ENCODE data around the gene SMPD3. TPM values are rescaled to one million over a fixed set of nuclear protein-coding genes. Genes with fewer than 3 reads are reported as not detected.

SMPD3 gene
- total and polyA plus RNA-seq, 8 donors: 0.83 to 5.5 (median 2.2) TPM

- no peak for FAIRE-seq
- WGBS, 2 donors: 77 to 81% methylated on average over 6 of the region's 6 CpGs
- Histone ChIP-seq H3K27ac (no peak overlapping the region), H3K4me1 (no peaks in the 10 kb centered on the region), H3K4me3 (no peak overlapping the region), H3K36me3 (no peaks in the 10 kb centered on the region), H3K9me3 (no peaks in the 10 kb centered on the region), H3K27me3 (no peaks in the 10 kb centered on the region)
- no peak for DNase-seq
- TF ChIP-seq CTCF (IDR thresholded peaks at IDR 0.05): no peak
- ATAC-seq: no peak
- intact Hi-C loops (cut with DNase I): loop anchor here in 1 of 3 donors (10.0 kb wide), 1 partner anchor 115 kb away; no protein-coding TSS in a partner anchor
Observed at GRCh38 chr16:68389750-68390371, 58.4 kb downstream of the SMPD3 start.

GRCh38 chr16:68389006-68389405 is 59.3 kb downstream of the SMPD3 start:
- H3K4me3 ChIP-seq: no peak overlapping the region
- no peak overlapping the region for H3K27ac ChIP-seq
- no peaks in the 10 kb centered on the region for H3K27me3 ChIP-seq
- no peaks in the 10 kb centered on the region for H3K36me3 ChIP-seq
- intact Hi-C loops (cut with DNase I): no loop called here
- no peak for TF ChIP-seq CTCF (IDR thresholded peaks at IDR 0.05)
- FAIRE-seq (no peak), DNase-seq (no peak), ATAC-seq (no peak)
- WGBS, 2 donors: 66 to 74% methylated on average over 8 of the region's 8 CpGs
- H3K4me1 ChIP-seq: no peaks in the 10 kb centered on the region
- H3K9me3 ChIP-seq: no peaks in the 10 kb centered on the region

- no peak for TF ChIP-seq CTCF (IDR thresholded peaks at IDR 0.05)
- ATAC-seq: no peak
- Histone ChIP-seq H3K36me3 (no peaks in the 10 kb centered on the region), H3K4me1 (no peaks in the 10 kb centered on the region), H3K9me3 (no peaks in the 10 kb centered on the region), H3K27ac (no peak overlapping the region), H3K27me3 (no peaks in the 10 kb centered on the region), H3K4me3 (no peak overlapping the region)
- WGBS, 2 donors: 80 to 89% methylated on average over 3 of the region's 3 CpGs
- DNase-seq: no peak
- no peak for FAIRE-seq
- intact Hi-C loops (cut with DNase I): no loop called here
Observed at GRCh38 chr16:68388124-68388523, 60.2 kb downstream of the SMPD3 start.

- WGBS, 2 donors: 70 to 81% methylated on average over 6 to 9 of the region's 9 CpGs
- DNase-seq: peak in 1 of 6 donors; percentile 54
- ATAC-seq: peak in 3 of 4 donors; percentile 21 to 65 (median 52)
Observed at GRCh38 chr16:68387301-68387700, 61.0 kb downstream of the SMPD3 start.

More at GRCh38 chr16:68387301-68387700, 61.0 kb downstream of the SMPD3 start:
- no peak for TF ChIP-seq CTCF (IDR thresholded peaks at IDR 0.05)
- Histone ChIP-seq H3K9me3 (no peaks in the 10 kb centered on the region), H3K4me3 (no peak overlapping the region), H3K4me1 (no peaks in the 10 kb centered on the region), H3K27ac (no peak overlapping the region), H3K27me3 (no peaks in the 10 kb centered on the region), H3K36me3 (no peaks in the 10 kb centered on the region)
- FAIRE-seq: no peak
- intact Hi-C loops (cut with DNase I): no loop called here
